Progenitor cell of endocrine pancreas (in vitro differentiated cells): ENCODE results near the gene TRIM63. TPM values are rescaled to one million over a fixed set of nuclear protein-coding genes. Genes with fewer than 3 reads are reported as not detected.

Source experiments
- DNase-seq: peaks from one replicate; pipeline ENCODE4 v3.0.0; 2021; ENCODE audit warnings: low spot score; ENCODE audit not compliant: unreplicated experiment
- H3K27ac Mint-ChIP-seq: 2 replicates; pipeline ENCODE4 v1.8.0; 2021; ENCODE audit warnings: mild to moderate bottlenecking, moderate library complexity, mixed read lengths
- H3K27me3 Mint-ChIP-seq: 2 replicates; pipeline ENCODE4 v1.8.0; 2021; ENCODE audit warnings: mixed read lengths
- H3K36me3 Mint-ChIP-seq: 2 replicates; pipeline ENCODE4 v1.8.0; 2022; ENCODE audit warnings: mixed read lengths; ENCODE audit not compliant: insufficient read depth
- H3K4me1 Mint-ChIP-seq: 2 replicates; pipeline ENCODE4 v1.8.0; 2021; ENCODE audit warnings: low read depth, mixed read lengths
- H3K4me3 Mint-ChIP-seq: 2 replicates; pipeline ENCODE4 v1.8.0; 2021; ENCODE audit warnings: low read depth, mild to moderate bottlenecking, moderate library complexity, mixed read lengths
- H3K9me3 Mint-ChIP-seq: 2 replicates; pipeline ENCODE4 v1.8.0; 2021; ENCODE audit warnings: low read depth, mixed read lengths
- total RNA-seq: library from RNA; stranded (reverse); gene quantifications from 2 replicates; pipeline ENCODE4 v1.2.1, GENCODE V29; 2021
- TF ChIP-seq, protein P1 (sequence below): fragments of 200-600 bp; sonication (generic); IDR thresholded peaks from one replicate; pipeline ENCODE4 v1.5.0; 2021; ENCODE audit warnings: antibody characterized with exemption, mild to moderate bottlenecking; ENCODE audit not compliant: unreplicated experiment

TRIM63 gene
- total RNA-seq, 1 donor from 2014 or later: not detected

DNA sequence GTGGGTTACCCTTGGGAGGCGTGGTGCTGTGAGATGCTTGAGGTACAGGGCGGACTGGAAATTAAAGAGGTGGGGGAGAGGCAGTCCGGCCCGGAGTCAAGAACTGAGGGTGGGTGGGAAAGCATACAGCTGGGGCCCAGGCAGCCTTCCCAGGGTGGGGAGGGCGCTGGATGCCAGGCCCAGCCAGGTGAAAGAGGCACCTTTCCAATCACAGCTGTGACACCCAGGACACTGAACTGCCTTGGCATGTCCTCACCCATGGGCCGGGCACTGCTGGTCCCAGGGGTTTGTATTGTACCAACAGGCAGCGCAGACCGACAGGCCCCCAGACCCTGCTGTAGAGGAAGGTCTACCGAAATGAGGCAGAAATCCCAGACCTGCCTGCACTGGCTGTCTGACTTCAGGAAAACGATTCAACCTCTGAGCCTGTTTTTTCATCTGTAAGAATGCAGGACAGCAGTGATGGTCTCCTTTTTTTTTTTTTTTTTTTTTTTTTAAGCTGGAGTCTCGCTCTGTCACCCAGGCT lies 30.6 kb downstream of the TRIM63 start:
- TF ChIP-seq, protein P1, sequence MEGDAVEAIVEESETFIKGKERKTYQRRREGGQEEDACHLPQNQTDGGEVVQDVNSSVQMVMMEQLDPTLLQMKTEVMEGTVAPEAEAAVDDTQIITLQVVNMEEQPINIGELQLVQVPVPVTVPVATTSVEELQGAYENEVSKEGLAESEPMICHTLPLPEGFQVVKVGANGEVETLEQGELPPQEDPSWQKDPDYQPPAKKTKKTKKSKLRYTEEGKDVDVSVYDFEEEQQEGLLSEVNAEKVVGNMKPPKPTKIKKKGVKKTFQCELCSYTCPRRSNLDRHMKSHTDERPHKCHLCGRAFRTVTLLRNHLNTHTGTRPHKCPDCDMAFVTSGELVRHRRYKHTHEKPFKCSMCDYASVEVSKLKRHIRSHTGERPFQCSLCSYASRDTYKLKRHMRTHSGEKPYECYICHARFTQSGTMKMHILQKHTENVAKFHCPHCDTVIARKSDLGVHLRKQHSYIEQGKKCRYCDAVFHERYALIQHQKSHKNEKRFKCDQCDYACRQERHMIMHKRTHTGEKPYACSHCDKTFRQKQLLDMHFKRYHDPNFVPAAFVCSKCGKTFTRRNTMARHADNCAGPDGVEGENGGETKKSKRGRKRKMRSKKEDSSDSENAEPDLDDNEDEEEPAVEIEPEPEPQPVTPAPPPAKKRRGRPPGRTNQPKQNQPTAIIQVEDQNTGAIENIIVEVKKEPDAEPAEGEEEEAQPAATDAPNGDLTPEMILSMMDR: no peak
- H3K27ac Mint-ChIP-seq: no peak overlapping the region
- no peaks in the 10 kb centered on the region for H3K36me3 Mint-ChIP-seq
- peaks cover 8% of the 10 kb centered on the region for H3K4me1 Mint-ChIP-seq
- no peak for DNase-seq
- H3K4me3 Mint-ChIP-seq: no peak overlapping the region
- H3K27me3 Mint-ChIP-seq: peaks cover 29% of the 10 kb centered on the region
- no peaks in the 10 kb centered on the region for H3K9me3 Mint-ChIP-seq

DNA sequence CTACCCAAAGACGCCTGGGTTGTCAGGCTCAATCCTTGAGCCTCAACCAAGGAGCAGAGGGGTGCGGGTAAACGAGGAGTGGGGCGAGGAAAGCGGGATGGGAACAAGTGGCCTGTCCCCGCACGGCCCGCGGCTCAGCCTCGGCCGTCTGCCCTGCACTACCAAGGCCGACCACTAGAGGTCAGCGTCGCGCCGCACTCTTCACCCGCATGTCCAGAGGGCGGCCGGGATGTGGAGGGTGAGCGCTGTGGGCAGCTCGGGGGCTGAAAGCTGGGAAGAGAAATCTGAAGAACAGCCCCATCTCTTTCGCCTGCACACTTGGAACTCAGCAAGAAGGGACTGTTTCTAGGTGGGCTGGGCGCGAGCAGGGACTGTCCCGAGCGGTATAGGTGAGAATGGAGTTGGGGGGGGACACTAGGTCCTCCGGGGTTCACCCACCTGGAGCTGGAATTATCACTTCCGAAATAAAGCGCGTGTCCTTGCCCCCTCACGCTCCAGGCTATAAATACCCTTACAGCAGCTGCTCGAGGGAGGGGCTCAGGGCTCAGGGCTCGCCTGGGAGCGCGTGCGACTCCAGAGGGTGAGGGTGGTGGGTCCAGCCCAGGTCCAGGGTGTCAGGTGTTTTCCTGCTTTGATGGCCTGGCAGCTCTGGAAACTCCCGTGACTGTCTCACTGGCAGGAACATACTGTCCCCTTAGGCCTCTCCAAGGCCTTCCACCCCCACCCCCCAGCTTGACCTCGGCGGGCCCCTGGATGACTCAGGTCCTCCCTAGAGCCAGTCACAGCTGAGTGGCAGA lies 31.3 kb downstream of the TRIM63 start:
- Mint-ChIP-seq H3K4me3 (peak overlapping the region; percentile 94), H3K27ac (peak overlapping the region; percentile 95), H3K27me3 (peaks cover 24% of the 10 kb centered on the region), H3K36me3 (no peaks in the 10 kb centered on the region), H3K9me3 (no peaks in the 10 kb centered on the region), H3K4me1 (peaks cover 8% of the 10 kb centered on the region)
- peak; percentile 85 for DNase-seq
- TF ChIP-seq, protein P1: peak; percentile 98

DNA sequence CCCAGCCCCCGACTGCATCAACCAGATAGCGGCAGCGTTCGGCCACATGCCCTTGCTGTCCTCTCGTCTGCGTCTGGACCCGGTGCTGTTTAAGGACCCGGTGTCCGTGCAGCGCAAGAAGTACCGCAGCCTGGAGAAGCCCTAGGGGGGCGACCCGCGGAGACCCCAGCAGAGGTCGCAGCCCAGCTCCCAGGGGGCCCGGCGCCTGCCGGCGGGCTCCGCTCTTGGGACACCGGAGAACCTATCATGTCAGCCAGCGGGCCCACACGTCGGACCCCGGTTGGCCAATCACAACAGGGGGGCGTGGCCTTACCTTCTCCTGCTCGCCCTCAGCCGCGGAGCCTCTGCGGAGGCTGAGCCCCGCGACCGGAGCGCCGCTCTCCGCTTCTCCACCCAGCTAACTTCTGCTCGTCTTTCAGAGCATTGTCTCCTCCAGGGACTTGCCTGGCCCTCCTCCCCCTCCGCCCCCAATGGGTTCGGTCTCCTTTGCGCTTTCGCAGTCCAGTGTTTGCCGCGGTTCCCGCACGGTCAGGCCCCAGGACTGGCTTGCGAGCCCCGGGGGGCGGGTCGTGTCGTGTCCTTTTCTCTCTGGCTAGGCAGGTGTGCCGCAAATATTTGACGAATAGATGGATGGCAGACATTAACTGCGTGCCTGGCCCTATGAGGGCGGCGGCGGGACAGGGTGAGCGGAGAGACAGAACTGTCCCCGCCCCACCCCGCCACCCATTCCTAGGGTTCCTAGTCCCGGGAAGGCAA lies 32.0 kb downstream of the TRIM63 start:
- H3K27me3 Mint-ChIP-seq: peaks cover 24% of the 10 kb centered on the region

DNA sequence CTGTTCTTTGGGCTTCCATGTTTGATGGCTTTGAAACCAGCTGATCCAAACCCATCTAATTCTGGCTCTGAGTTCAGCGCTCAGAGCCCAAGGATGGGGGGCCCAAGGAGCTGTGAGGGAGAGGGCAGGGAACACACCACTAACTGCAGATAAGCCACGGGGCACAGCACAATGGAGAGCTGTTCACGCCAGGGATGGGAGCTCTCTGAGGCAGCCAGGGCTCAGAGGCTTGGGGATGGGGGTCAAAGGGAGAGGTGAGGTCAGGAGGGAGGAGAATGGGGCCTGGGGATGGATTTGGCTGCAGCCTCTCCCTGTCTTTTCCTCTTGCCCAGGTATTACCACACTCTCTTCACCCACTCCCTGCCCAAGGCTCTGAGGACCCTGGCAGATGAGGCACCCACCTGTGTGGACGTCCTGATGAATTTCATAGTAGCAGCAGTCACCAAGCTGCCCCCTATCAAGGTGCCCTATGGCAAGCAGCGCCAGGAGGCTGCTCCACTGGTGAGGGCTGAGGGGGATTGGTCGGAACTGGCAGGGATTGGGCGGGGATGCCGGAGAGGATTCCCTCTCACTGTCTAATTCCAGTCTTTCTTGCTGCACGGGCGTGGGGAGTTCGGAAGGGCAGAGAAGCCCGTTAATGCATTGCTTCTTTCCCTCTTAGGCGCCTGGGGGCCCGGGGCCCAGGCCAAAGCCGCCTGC lies 32.8 kb downstream of the TRIM63 start:
- H3K27me3 Mint-ChIP-seq: peaks cover 22% of the 10 kb centered on the region

More for the DNA sequence above, 32.0 kb downstream of the TRIM63 start:
- Mint-ChIP-seq H3K9me3 (no peaks in the 10 kb centered on the region), H3K4me1 (peaks cover 8% of the 10 kb centered on the region), H3K27ac (peak overlapping the region; percentile 95), H3K4me3 (peak overlapping the region; percentile 94), H3K36me3 (no peaks in the 10 kb centered on the region)
- peak; percentile 87 for DNase-seq
- TF ChIP-seq, protein P1: peak; percentile 33

More for the DNA sequence above, 32.8 kb downstream of the TRIM63 start:
- Mint-ChIP-seq H3K4me3 (peak overlapping the region; percentile 94), H3K4me1 (peaks cover 8% of the 10 kb centered on the region), H3K27ac (no peak overlapping the region), H3K9me3 (no peaks in the 10 kb centered on the region), H3K36me3 (no peaks in the 10 kb centered on the region)
- no peak for DNase-seq
- TF ChIP-seq, protein P1: no peak
